NK-92 treated with Interleukin-12 subunit alpha and Interleukin-12 subunit beta, amount 100 ng/mL, for 24 hours (cell line): Measurements from ENCODE around the gene PRPF31.

Experiments
- DNase-seq: peaks from one replicate; lab custom pipeline; 2025; lab: John Stamatoyannopoulos, UW

Gene PRPF31

GRCh38 chr19:54142166-54142780, 26.7 kb downstream of the PRPF31 start:
- no peak for DNase-seq

- DNase-seq = no peak
These were observed 30.1 kb downstream of the PRPF31 start for GRCh38 chr19:54145541-54146158.

- DNase-seq = no peak
These were observed 32.1 kb downstream of the PRPF31 start for GRCh38 chr19:54147676-54148075.

GRCh38 chr19:54148158-54148557, 32.6 kb downstream of the PRPF31 start:
- DNase-seq = no peak

- DNase-seq = no peak
These were observed 33.7 kb downstream of the PRPF31 start for GRCh38 chr19:54149021-54149812.

- no peak for DNase-seq
These were observed 35.9 kb downstream of the PRPF31 start for GRCh38 chr19:54151362-54152035.

- no peak for DNase-seq
These were observed 36.7 kb downstream of the PRPF31 start for GRCh38 chr19:54152267-54152666.

- no peak for DNase-seq
These were observed 37.4 kb downstream of the PRPF31 start for GRCh38 chr19:54152878-54153524.

GRCh38 chr19:54153731-54154326, 38.3 kb downstream of the PRPF31 start:
- DNase-seq = no peak

- DNase-seq = no peak
These were observed 39.2 kb downstream of the PRPF31 start for GRCh38 chr19:54154603-54155345.

GRCh38 chr19:54155694-54156093, 40.1 kb downstream of the PRPF31 start:
- DNase-seq = no peak

GRCh38 chr19:54156490-54156889, 40.9 kb downstream of the PRPF31 start:
- no peak for DNase-seq

GRCh38 chr19:54156953-54157352, 41.4 kb downstream of the PRPF31 start:
- no peak for DNase-seq

- DNase-seq = no peak
These were observed 43.3 kb downstream of the PRPF31 start for GRCh38 chr19:54158812-54159351.

GRCh38 chr19:54159352-54160181, 44.0 kb downstream of the PRPF31 start, which contains the start of gene LENG1:
Gene LENG1, minus strand, starts transcription at chr19:54159721. Its CDS starts 26 bp downstream, at chr19:54159695.
- peak; percentile 99 for DNase-seq

GRCh38 chr19:54160182-54160811, 44.7 kb downstream of the PRPF31 start:
- DNase-seq = no peak

- DNase-seq = no peak
These were observed 45.3 kb downstream of the PRPF31 start for GRCh38 chr19:54160854-54161253.

GRCh38 chr19:54162241-54162805, 46.8 kb downstream of the PRPF31 start:
- no peak for DNase-seq

- no peak for DNase-seq
These were observed 47.3 kb downstream of the PRPF31 start for GRCh38 chr19:54162884-54163283.
